Peyer's patch (tissue), 4 donors: ENCODE data around the gene MRPL17. TPM values are rescaled to one million over a fixed set of nuclear protein-coding genes. Genes with fewer than 3 reads are reported as not detected.

Source experiments
- DNase-seq, 3 donors: peaks; one replicate each; pipeline ENCODE4 v3.0.0-alpha.2; 2017 to 2019
- H3K27ac ChIP-seq, 4 donors: fragments of 200-600 bp; sonication (generic); one replicate each; pipeline ENCODE4 v1.5.1; 2016 to 2019
- H3K27me3 ChIP-seq, 2 donors: fragments of 200-600 bp; sonication (generic); one replicate each; pipeline ENCODE4 v1.5.1; 2019
- H3K36me3 ChIP-seq, 3 donors: fragments of 200-600 bp; sonication (generic); one replicate each; pipeline ENCODE4 v1.5.1; 2016 to 2019
- H3K4me1 ChIP-seq, 4 donors: fragments of 200-600 bp; sonication (generic); one replicate each; pipeline ENCODE4 v1.5.1; 2016 to 2019
- H3K4me3 ChIP-seq, 4 donors: fragments of 200-600 bp; sonication (generic); 1 replicate in 3 of 4; 2 replicates in 1 of 4; pipeline ENCODE4 v1.5.1; 2016 to 2019; ENCODE audit warnings: mild to moderate bottlenecking in 1 of 4
- H3K9me3 ChIP-seq, 4 donors: fragments of 200-600 bp; sonication (generic); one replicate each; pipeline ENCODE4 v1.5.1; 2016 to 2019; ENCODE audit warnings: mild to moderate bottlenecking in 1 of 4
- POLR2A ChIP-seq, 2 donors: fragments of 450-650 bp; IDR thresholded peaks; one replicate each; pipeline ENCODE4 v1.5.1; 2017; ENCODE audit warnings: antibody characterized with exemption in 2 of 2, mild to moderate bottlenecking in 2 of 2, moderate library complexity in 2 of 2
- total RNA-seq, 4 donors: library from RNA; depleted of rRNA; stranded (reverse); fragments of >200 nt; gene quantifications; one replicate each; pipeline ENCODE4 v1.1.0, GENCODE V29; 2016
- TF ChIP-seq, protein P1 (sequence below), 6 experiments: fragments of 450-650 bp in 4 of 6; fragments of 200-600 bp in 2 of 6; sonication (generic) in 1 of 6; IDR thresholded peaks; one replicate each; pipeline ENCODE4 v1.5.1; 2017 to 2019; ENCODE audit warnings: antibody characterized with exemption in 6 of 6, mild to moderate bottlenecking in 3 of 6, moderate library complexity in 1 of 6

The MRPL17 gene
- total RNA-seq, 4 donors from 2014 or later: 6.1 to 20.8 (median 16.6) TPM

DNA sequence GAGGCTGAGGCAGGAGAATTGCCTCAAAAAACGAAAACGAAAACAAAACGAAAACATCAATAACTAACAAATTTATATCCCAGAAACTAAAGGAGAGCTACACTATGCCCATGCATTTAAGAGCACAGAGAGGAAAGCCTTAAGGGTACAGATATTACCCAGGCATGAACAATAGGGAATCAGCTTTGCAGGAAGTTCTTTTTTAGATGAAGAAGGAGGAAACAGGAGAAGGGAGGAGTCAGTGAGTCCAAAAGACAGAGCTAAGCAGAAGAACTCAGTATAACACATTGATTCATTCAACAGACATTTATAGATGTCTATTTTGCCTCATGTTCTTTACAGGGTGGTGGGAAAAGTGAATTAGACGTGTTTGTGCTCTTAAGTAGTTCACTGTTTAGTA, 8.3 kb downstream of the MRPL17 start:
- no peak for TF ChIP-seq POLR2A (IDR thresholded peaks at IDR 0.05)
- TF ChIP-seq, protein P1, sequence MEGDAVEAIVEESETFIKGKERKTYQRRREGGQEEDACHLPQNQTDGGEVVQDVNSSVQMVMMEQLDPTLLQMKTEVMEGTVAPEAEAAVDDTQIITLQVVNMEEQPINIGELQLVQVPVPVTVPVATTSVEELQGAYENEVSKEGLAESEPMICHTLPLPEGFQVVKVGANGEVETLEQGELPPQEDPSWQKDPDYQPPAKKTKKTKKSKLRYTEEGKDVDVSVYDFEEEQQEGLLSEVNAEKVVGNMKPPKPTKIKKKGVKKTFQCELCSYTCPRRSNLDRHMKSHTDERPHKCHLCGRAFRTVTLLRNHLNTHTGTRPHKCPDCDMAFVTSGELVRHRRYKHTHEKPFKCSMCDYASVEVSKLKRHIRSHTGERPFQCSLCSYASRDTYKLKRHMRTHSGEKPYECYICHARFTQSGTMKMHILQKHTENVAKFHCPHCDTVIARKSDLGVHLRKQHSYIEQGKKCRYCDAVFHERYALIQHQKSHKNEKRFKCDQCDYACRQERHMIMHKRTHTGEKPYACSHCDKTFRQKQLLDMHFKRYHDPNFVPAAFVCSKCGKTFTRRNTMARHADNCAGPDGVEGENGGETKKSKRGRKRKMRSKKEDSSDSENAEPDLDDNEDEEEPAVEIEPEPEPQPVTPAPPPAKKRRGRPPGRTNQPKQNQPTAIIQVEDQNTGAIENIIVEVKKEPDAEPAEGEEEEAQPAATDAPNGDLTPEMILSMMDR (IDR thresholded peaks at IDR 0.05): no peak
- H3K9me3 ChIP-seq: no peaks in the 10 kb centered on the region
- no peaks in the 10 kb centered on the region for H3K27me3 ChIP-seq
- no peak for DNase-seq
- peaks cover 0 to 3% (median 0%) of the 10 kb centered on the region in 4 donors for H3K4me1 ChIP-seq
- no peak overlapping the region for H3K27ac ChIP-seq
- H3K4me3 ChIP-seq: no peak overlapping the region
- H3K36me3 ChIP-seq: no peaks in the 10 kb centered on the region

DNA sequence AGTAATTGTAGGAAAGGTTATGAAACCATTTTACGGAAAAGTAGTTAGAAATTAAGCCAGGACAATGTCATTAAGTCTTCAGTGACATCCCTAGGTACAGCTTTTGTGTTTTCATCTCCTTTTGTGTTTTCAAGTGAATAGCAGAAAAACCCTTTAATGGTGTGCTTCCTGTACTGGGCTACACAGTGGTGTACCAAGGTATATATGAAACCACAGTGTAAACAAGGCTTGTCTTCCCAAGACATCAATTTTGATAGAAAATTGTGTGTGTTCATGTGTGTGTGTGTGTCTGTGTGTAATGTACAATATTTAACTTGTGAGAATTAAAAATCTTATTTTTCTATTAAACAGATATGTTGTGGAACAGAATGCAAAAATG, 8.9 kb downstream of the MRPL17 start:
- Histone ChIP-seq H3K4me1 (peaks cover 0 to 3% (median 0%) of the 10 kb centered on the region in 4 donors), H3K9me3 (no peaks in the 10 kb centered on the region), H3K36me3 (no peaks in the 10 kb centered on the region), H3K27me3 (no peaks in the 10 kb centered on the region), H3K27ac (no peak overlapping the region), H3K4me3 (no peak overlapping the region)
- no peak for DNase-seq
- no peak for TF ChIP-seq POLR2A (IDR thresholded peaks at IDR 0.05)
- TF ChIP-seq, protein P1 (IDR thresholded peaks at IDR 0.05): no peak

- DNase-seq: no peak
- Histone ChIP-seq H3K36me3 (no peaks in the 10 kb centered on the region), H3K4me3 (no peak overlapping the region), H3K27ac (no peak overlapping the region), H3K9me3 (no peaks in the 10 kb centered on the region), H3K4me1 (peaks cover 0 to 3% (median 0%) of the 10 kb centered on the region in 4 donors), H3K27me3 (no peaks in the 10 kb centered on the region)
- no peak for TF ChIP-seq POLR2A (IDR thresholded peaks at IDR 0.05)
- TF ChIP-seq, protein P1 (IDR thresholded peaks at IDR 0.05): no peak
Measured at GRCh38 chr11:6673523-6674218, 9.5 kb downstream of the MRPL17 start.

DNA sequence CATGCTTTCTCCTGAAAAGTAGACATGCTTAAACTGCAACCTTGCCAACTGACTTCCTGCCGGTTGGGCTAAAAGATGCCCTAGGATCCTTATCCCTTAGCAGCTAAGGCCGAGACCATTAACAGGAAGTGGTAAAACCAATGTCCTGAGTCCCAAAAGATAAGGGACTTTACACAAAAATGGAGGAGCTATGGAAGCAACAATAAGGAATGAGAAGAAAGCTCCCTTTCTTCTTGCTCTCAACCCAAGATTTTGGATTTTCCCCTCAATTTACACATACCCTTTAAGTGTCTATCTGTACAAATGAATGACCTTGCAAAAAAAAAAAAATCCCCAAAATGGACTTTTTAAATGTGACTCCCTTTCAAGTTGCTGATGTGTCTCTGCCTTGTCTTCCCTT, 11.1 kb downstream of the MRPL17 start:
- Histone ChIP-seq H3K4me3 (no peak overlapping the region), H3K36me3 (no peaks in the 10 kb centered on the region), H3K4me1 (peaks cover 0 to 3% (median 0%) of the 10 kb centered on the region in 4 donors), H3K27me3 (no peaks in the 10 kb centered on the region), H3K27ac (no peak overlapping the region), H3K9me3 (no peaks in the 10 kb centered on the region)
- TF ChIP-seq, protein P1 (IDR thresholded peaks at IDR 0.05): no peak
- no peak for TF ChIP-seq POLR2A (IDR thresholded peaks at IDR 0.05)
- no peak for DNase-seq

- no peaks in the 10 kb centered on the region for H3K36me3 ChIP-seq
- H3K4me3 ChIP-seq: no peak overlapping the region
- H3K9me3 ChIP-seq: no peaks in the 10 kb centered on the region
- no peak overlapping the region for H3K27ac ChIP-seq
- H3K4me1 ChIP-seq: peaks cover 0 to 3% (median 0%) of the 10 kb centered on the region in 4 donors
- TF ChIP-seq, protein P1 (IDR thresholded peaks at IDR 0.05): no peak
- TF ChIP-seq POLR2A (IDR thresholded peaks at IDR 0.05): no peak
- H3K27me3 ChIP-seq: no peaks in the 10 kb centered on the region
- no peak for DNase-seq
Measured at GRCh38 chr11:6670202-6670830, 12.8 kb downstream of the MRPL17 start.
